ENCODE measurements around the gene TXNDC11. TPM values are rescaled to one million over a fixed set of nuclear protein-coding genes. Genes with fewer than 3 reads are reported as not detected.

The TXNDC11 gene
- total RNA-seq, 1 donor from 2014 or later, result 51.9 TPM

- no peak for DNase-seq (ENCODE audit: low spot score)
These were observed 10.2 kb upstream of the TXNDC11 start for GRCh38 chr16:11752856-11753255.

GRCh38 chr16:11750056-11750455 is 7.4 kb upstream of the TXNDC11 start:
- no peak for DNase-seq (ENCODE audit: low spot score)

- DNase-seq (ENCODE audit: low spot score), result no peak
These were observed 6.0 kb upstream of the TXNDC11 start for GRCh38 chr16:11748404-11749254.

GRCh38 chr16:11747949-11748403 is 5.3 kb upstream of the TXNDC11 start:
- DNase-seq (ENCODE audit: low spot score), result no peak

- DNase-seq (ENCODE audit: low spot score), result no peak
These were observed 1.4 kb upstream of the TXNDC11 start for GRCh38 chr16:11744075-11744470.

GRCh38 chr16:11743308-11744074 is 834 bp upstream of the TXNDC11 start:
- no peak for DNase-seq (ENCODE audit: low spot score)

- no peak for DNase-seq (ENCODE audit: low spot score)
These were observed 543 bp downstream of the TXNDC11 start for GRCh38 chr16:11742093-11742535.

- no peak for DNase-seq (ENCODE audit: low spot score)
These were observed 2.1 kb downstream of the TXNDC11 start for GRCh38 chr16:11740567-11740966.

- no peak for DNase-seq (ENCODE audit: low spot score)
These were observed 3.7 kb downstream of the TXNDC11 start for GRCh38 chr16:11738742-11739544.

GRCh38 chr16:11737713-11738112 is 4.9 kb downstream of the TXNDC11 start:
- no peak for DNase-seq (ENCODE audit: low spot score)

- DNase-seq (ENCODE audit: low spot score), result no peak
These were observed 5.8 kb downstream of the TXNDC11 start for GRCh38 chr16:11736903-11737302.

GRCh38 chr16:11735787-11736186 is 6.9 kb downstream of the TXNDC11 start:
- DNase-seq (ENCODE audit: low spot score), result no peak

- no peak for DNase-seq (ENCODE audit: low spot score)
These were observed 8.0 kb downstream of the TXNDC11 start for GRCh38 chr16:11734653-11735043.

GRCh38 chr16:11734025-11734652 is 8.5 kb downstream of the TXNDC11 start:
- no peak for DNase-seq (ENCODE audit: low spot score)

- no peak for DNase-seq (ENCODE audit: low spot score)
These were observed 11.4 kb downstream of the TXNDC11 start for GRCh38 chr16:11731222-11731621.

- no peak for DNase-seq (ENCODE audit: low spot score)
These were observed 12.9 kb downstream of the TXNDC11 start for GRCh38 chr16:11729787-11730186.

GRCh38 chr16:11727796-11728543 is 14.7 kb downstream of the TXNDC11 start:
- no peak for DNase-seq (ENCODE audit: low spot score)

- no peak for DNase-seq (ENCODE audit: low spot score)
These were observed 16.6 kb downstream of the TXNDC11 start for GRCh38 chr16:11726008-11726407.

GRCh38 chr16:11725457-11725856 is 17.2 kb downstream of the TXNDC11 start:
- DNase-seq (ENCODE audit: low spot score), result no peak

GRCh38 chr16:11722468-11722808 is 20.2 kb downstream of the TXNDC11 start:
- no peak for DNase-seq (ENCODE audit: low spot score)
